Measurements from ENCODE around the gene SUGP1.

GRCh38 chr19:19338082-19338481 is 17.8 kb upstream of the SUGP1 start:
- TF ChIP-seq, protein P1, sequence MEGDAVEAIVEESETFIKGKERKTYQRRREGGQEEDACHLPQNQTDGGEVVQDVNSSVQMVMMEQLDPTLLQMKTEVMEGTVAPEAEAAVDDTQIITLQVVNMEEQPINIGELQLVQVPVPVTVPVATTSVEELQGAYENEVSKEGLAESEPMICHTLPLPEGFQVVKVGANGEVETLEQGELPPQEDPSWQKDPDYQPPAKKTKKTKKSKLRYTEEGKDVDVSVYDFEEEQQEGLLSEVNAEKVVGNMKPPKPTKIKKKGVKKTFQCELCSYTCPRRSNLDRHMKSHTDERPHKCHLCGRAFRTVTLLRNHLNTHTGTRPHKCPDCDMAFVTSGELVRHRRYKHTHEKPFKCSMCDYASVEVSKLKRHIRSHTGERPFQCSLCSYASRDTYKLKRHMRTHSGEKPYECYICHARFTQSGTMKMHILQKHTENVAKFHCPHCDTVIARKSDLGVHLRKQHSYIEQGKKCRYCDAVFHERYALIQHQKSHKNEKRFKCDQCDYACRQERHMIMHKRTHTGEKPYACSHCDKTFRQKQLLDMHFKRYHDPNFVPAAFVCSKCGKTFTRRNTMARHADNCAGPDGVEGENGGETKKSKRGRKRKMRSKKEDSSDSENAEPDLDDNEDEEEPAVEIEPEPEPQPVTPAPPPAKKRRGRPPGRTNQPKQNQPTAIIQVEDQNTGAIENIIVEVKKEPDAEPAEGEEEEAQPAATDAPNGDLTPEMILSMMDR (IDR thresholded peaks at IDR 0.05; ENCODE audit: poor library complexity, severe bottlenecking): no peak
- TF ChIP-seq POLR2AphosphoS5 (IDR thresholded peaks at IDR 0.05): no peak
- no peak for TF ChIP-seq EZH2 (IDR thresholded peaks at IDR 0.05; ENCODE audit: borderline replicate concordance, insufficient read depth, low read length, poor library complexity, severe bottlenecking)
- no peak for TF ChIP-seq TAF1 (IDR thresholded peaks at IDR 0.05; ENCODE audit: low read depth)
- TF ChIP-seq MXI1 (conservative IDR thresholded peaks at IDR 0.05; ENCODE audit: poor library complexity, severe bottlenecking): no peak
- TF ChIP-seq RAD21 (conservative IDR thresholded peaks at IDR 0.05): no peak
- no peak for TF ChIP-seq REST (IDR thresholded peaks at IDR 0.05; ENCODE audit: borderline replicate concordance)

All from neural cell (in vitro differentiated cells).